ENCODE results near the gene GEN1. TPM values are rescaled to one million over a fixed set of nuclear protein-coding genes. Genes with fewer than 3 reads are reported as not detected.

GEN1 gene
- total RNA-seq, 4 donors from 2014 or later: 1.4 to 5.8 (median 3.0) TPM

- Histone ChIP-seq H3K4me3 (no peak overlapping the region), H3K36me3 (no peaks in the 10 kb centered on the region), H3K9me3 (no peaks in the 10 kb centered on the region), H3K4me1 (peaks cover 0 to 4% (median 0%) of the 10 kb centered on the region in 3 donors), H3K27ac (no peak overlapping the region), H3K27me3 (peaks cover 10% of the 10 kb centered on the region)
- no peak for TF ChIP-seq EP300 (IDR thresholded peaks at IDR 0.05)
- TF ChIP-seq POLR2AphosphoS5 (IDR thresholded peaks at IDR 0.05): no peak
- 29 to 88% methylated on average over 2 of the region's 2 CpGs for WGBS, 2 donors (ENCODE audit: low coverage in 1 of 2)
- ATAC-seq: no peak
Measured at GRCh38 chr2:17835516-17835915, 81.6 kb downstream of the GEN1 start.

Other genes starting within 250 kb of the GEN1 start
- under 1 TPM in 1 of 4 donors, not detected in 3; 0.13 TPM for gene RAD51AP2, start 235.7 kb upstream of the GEN1 start, total RNA-seq
- 1 to 10 TPM in 1 of 4 donors, under 1 TPM in 3; 0.40 to 5.2 (median 0.76) TPM for gene VSNL1, start 213.4 kb upstream of the GEN1 start, total RNA-seq
- 10 to 100 TPM; 11.2 to 16.7 (median 14.1) TPM for gene SMC6, start 328 bp upstream of the GEN1 start, total RNA-seq
- not detected for gene MSGN1, start 62.3 kb downstream of the GEN1 start, total RNA-seq
- 10 to 100 TPM; 37.3 to 61.3 (median 38.0) TPM for gene KCNS3, start 124.5 kb downstream of the GEN1 start, total RNA-seq